ENCODE data around the gene ZNF197.

GRCh38 chr3:44649709-44650108 is 24.9 kb downstream of the ZNF197 start:
- TF ChIP-seq CTCF (IDR thresholded peaks at IDR 0.05): no peak
- no peak for TF ChIP-seq POLR2A (IDR thresholded peaks at IDR 0.05)
